DMS 273 (cell line): ENCODE data around the gene ADAMTS18.

Experiments
- DNase-seq: peaks from one replicate; lab custom pipeline; 2025; ENCODE audit not compliant: unreplicated experiment; lab: John Stamatoyannopoulos, UW

ADAMTS18 gene

GRCh38 chr16:77396461-77396860, 38.4 kb downstream of the ADAMTS18 start:
- DNase-seq, result no peak

GRCh38 chr16:77394699-77395098, 40.1 kb downstream of the ADAMTS18 start:
- DNase-seq, result no peak

- DNase-seq, result no peak
These were observed 40.9 kb downstream of the ADAMTS18 start for GRCh38 chr16:77393955-77394354.

- DNase-seq, result no peak
These were observed 47.0 kb downstream of the ADAMTS18 start for GRCh38 chr16:77387815-77388209.

DNA sequence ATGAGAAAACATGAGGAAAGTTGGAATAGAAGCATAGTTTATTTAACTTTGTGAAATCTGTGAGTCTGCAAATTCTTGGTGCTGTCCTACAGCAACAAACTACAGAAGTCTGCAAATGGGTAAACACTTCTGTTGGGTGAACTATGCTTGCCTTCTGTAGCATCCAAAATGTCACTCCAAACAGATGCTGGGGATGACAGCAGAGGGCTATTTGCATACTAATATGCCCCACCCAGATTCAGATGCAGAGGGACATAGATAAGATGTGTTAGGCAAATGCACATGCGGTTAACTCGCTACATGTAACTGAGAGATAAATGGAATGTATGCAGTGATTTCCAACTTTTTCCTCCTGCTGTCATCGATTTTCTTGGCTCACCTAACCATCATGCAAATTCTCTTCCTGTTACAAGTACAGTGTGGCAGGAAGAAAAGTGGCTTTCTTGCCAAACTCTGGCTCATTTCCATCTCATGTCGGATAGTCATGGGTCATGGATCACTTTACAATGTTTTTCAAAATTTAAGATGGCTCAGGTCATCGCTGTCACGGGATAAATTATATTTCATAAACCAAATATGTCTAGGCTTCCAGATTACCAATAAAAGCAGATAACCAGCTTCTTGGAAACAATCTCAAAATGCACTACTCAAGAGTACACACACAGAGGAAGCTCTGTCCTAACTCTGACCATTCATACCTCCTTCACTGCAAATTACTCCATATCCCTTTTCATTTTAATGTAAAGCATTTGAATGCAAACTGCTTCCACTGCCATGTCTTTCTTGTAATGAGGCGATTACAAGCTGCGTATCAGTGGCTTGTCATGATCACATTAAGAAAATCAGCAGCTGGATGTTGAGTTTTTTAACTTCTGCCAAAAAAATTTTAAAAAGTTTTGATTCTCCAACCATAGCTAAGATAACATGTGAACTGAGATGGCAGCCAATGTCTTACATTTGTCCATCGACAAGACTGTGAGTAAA, 47.7 kb downstream of the ADAMTS18 start:
- no peak for DNase-seq

DNA sequence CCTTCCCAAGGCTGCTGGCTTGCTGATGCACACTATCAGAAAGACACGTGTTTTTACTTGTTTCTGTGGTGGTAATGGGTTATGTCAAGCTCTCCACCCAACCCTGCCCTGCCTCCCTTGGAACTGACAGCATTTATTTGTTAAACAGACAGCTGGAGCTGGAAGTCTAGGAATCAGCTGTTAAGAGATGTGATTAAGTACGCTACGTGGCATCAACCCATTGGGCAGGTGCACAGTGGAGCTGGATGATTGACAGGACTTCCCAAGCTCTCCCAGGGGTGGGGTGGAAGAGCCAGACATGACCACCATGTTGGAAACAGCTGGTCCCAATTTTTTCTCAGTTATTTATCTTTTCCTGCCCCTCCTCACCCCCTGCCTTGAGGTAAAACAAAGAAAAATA, 49.4 kb downstream of the ADAMTS18 start:
- no peak for DNase-seq

DNA sequence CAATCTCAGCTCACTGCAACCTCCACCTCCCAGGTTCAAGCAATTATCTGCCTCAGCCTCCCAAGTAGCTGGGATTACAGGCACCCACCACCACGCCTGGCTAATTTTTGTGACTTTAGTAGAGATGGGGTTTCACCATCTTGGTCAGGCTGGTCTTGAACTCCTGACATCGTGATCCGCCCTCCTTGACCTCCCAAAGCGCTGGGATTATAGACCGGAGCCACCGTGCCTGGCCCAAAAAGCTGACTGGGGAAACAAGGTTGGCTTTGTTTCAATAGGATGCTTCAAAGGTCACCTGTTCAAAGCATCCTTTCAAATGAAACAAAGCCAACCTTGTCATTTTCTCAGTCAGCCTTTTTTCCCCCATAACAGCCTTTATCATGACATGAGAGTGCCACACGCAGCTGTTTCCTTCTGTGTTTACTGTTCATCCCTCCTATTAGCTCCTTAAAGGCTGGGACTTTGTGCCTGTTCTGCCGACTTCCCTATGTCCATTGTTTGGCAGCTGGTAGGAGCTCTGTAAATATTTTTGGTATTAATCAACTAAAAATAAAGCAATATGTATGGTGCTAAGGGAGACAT, 51.1 kb downstream of the ADAMTS18 start:
- DNase-seq, result no peak

DNA sequence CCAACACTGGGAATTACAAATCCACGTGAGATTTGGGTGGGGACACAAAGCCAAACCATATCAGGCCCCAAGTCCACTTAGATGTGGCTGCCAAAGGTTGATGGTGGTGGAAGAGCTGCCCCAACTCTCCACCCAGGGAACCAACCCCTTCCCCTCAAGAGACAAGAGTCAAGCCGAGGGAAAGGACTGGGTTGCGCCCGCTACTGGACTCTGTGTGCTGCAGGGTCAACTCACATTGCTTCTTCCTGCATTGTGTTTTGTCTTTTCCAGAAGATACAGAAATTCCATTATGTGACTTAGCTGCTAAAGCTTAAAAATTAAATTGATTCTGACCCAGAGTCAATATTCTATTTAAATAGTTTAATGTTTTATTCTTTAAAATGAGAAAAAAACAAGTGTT, 58.5 kb downstream of the ADAMTS18 start:
- DNase-seq, result no peak

- DNase-seq, result no peak
These were observed 59.4 kb downstream of the ADAMTS18 start for GRCh38 chr16:77375396-77375795.

DNA sequence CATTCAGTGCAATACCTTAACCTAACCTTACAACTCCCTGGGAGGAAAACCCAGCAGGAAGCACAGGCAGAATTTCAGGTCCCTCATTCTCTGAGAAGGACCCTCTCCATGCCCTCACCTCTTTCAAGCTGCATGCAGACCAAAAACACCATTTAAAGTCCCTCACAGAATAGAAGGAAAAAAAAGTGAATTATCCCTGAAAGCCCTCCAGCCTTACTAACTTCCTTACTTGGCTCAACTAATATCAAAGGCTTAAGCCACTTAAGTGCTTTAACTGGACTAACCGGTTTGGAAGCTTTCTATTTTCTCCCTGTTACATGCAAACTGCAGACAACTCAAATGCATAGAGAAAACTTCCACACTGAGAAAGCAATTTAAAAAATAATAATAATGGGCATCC, 60.5 kb downstream of the ADAMTS18 start:
- DNase-seq, result no peak

GRCh38 chr16:77373726-77374125, 61.1 kb downstream of the ADAMTS18 start:
- no peak for DNase-seq

DNA sequence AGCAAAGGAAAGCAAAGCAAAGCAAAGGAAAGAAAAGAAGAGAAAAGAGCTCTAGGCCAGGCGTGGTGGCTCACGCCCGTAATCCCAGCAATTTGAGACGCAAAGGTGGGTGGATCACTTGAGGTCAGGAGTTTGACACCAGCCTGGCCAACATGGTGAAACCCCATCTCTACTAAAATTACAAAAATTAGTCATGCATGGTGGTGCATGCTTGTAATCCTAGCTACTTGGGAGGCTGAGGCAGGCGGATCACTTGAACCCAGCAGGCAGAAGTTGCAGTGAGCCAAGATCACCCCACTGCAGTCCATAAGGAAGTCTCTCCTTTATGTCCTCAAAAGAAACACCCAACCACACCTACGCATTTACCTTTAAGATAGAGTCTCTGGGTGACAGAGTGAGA, 70.1 kb downstream of the ADAMTS18 start:
- DNase-seq, result no peak

- DNase-seq, result no peak
These were observed 75.8 kb downstream of the ADAMTS18 start for GRCh38 chr16:77359065-77359502.

DNA sequence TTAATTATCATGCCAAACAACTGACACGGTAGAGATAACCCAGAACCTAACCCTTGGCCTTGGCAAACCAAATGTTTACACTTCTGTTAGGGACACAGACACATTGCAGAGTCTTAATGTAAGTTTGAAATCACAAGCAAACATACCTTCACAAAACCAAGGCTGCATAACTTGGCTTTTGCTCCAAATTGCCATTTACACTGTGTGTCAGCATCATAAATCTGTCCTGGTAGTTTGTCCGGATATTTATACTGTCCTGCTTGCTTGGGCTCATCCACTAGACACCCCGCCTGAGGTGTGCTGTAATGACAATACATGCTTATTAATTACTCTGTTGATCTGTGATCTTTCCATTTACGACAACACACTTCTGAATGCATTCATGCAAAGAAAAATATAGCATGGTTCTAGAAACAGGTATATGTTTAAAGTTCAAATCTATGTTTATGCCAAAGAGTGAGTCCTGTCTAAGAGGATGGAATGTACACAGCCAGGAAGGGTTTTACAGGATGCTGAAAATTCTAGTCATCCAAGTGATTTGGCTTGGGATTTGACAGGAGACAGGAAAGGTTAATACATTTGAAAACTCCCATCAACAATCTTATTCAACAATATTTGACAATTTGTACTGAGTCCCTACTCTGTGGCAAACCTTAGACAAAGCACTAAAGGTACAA, 81.1 kb downstream of the ADAMTS18 start:
- DNase-seq, result no peak

GRCh38 chr16:77344341-77344740, 90.5 kb downstream of the ADAMTS18 start:
- DNase-seq, result no peak

DNA sequence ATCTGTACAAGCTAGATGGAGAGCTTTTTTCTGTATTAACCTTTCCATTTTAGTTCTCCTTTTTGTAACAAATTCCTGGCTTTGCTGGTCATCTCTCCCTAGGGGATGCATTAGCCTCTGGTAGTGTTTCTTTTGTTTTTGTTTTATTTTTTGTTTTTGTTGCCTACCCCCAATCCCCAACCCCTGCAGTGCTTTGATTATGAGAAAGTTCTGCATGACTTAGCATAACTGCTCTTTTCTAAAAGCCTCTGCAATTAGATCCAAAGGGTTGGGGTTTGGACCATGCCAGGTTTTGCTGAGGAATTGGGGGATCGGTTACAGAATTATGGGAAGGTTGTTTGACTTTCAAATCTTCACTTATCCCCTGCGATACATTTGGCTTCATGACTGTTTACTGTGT, 98.2 kb downstream of the ADAMTS18 start:
- DNase-seq, result no peak

GRCh38 chr16:77335652-77336234, 99.1 kb downstream of the ADAMTS18 start:
- no peak for DNase-seq

- DNase-seq, result no peak
These were observed 102.0 kb downstream of the ADAMTS18 start for GRCh38 chr16:77332792-77333191.

GRCh38 chr16:77331802-77332586, 102.8 kb downstream of the ADAMTS18 start:
- DNase-seq, result no peak

GRCh38 chr16:77331043-77331442, 103.8 kb downstream of the ADAMTS18 start:
- no peak for DNase-seq
